ENCODE results near the gene CAMTA1. TPM values are rescaled to one million over a fixed set of nuclear protein-coding genes. Genes with fewer than 3 reads are reported as not detected.

Gene CAMTA1
- polyA plus RNA-seq, 5 donors: 41.0 to 56.5 (median 48.5) TPM

DNA sequence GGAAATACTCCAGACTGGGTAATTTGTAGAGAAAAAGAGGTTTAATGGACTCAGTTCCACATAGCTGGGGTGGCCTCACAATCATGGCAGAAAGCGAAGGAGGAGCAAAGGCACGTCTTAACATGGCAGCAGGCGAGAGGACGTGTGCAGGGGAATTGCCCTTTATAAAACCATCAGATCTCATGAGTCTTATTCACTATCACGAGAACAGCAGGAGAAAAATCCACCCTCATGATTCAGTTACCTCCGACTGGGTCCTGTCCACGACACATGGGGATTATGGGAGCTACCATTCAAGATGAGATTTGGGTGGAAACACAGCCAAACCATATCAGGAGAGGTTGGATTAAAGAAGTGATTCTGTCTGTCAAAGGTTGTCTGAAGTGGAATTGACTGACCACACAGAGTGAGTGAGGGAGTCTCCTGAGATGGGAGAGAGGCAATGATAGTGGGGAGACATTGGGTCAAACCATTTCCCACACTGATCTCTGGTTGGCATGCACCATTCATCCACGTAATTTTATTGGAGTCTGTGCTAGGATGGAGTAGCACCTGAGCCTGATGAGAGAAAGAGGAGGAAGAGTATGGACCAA, 927.6 kb downstream of the CAMTA1 start:
- DNase-seq: no peak

DNA sequence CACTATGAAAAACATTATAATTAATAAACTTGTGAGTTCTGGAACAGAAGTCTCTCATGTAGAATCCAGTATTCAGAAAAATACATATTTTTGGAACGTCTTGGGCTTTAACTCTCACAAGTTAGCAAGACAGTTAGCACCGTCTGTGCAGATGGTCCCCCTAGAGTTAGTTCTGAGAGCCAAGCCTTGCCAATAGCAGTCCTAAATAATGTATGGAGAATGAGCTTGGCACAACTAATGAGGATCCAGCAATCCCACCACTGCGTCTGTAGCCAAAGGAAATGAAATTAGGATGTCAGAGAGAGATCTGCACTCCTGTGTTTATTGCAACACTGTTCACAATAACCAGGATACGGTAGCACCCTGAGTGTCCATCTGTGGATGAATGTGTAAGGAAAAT, 931.3 kb downstream of the CAMTA1 start:
- DNase-seq: no peak

DNA sequence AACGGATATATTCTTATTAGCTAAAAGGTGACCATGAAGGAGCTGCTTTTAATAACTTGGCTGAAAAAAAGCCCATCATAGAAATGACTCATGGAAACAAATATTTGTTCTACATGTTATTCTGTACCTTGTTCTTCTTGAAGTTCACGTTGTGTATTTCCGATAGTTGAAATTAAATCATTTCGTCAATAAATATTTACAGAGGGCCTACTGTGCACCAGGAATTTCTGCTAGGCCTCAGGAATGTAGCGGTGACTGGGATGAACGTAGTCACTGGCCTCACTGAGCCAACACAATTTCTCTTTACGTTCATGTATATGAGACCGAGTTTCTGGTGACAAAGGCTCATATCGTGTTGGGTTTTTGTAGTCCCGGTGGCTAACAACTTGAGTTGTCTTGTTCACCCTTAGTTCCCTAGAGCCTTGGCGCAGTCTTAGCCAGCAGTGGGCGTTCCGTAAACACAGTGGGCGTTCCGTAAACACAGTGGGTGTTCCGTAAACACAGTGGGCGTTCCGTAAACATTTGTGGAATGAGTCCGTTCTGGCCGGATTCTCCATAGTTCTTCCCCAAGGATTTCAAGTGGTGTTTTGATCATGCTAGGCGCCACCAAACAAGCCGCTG, 932.6 kb downstream of the CAMTA1 start:
- no peak for DNase-seq

DNA sequence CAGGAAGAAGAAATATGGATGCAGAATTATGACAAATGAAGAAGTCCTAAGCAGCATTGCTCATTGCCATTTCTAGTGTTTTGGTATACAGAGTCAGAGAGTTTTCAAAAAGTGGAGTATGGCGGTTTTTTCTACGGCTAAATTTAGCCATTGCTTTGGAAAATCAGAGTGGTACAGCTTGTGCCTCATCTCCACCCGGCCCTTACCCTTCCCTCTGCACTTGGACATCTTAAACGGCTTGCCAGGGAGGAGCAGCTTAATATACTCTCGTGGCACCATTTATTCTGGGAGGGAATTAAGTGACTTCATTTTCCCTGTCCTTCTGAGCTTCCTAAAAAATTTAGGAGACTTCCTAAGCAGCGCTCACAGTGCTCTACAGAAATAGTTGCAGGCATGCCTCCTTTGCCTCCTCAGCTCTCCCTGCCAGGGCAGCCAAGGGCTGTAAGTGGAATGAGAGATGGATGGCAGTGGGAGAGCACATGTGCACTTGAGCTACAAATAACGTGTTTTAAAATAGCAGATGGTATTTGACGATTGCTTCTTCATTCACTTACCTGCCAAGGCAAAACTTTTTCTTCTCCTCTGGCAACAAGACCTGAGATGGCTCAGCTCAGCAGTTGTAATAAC, 934.3 kb downstream of the CAMTA1 start:
- no peak for DNase-seq

DNA sequence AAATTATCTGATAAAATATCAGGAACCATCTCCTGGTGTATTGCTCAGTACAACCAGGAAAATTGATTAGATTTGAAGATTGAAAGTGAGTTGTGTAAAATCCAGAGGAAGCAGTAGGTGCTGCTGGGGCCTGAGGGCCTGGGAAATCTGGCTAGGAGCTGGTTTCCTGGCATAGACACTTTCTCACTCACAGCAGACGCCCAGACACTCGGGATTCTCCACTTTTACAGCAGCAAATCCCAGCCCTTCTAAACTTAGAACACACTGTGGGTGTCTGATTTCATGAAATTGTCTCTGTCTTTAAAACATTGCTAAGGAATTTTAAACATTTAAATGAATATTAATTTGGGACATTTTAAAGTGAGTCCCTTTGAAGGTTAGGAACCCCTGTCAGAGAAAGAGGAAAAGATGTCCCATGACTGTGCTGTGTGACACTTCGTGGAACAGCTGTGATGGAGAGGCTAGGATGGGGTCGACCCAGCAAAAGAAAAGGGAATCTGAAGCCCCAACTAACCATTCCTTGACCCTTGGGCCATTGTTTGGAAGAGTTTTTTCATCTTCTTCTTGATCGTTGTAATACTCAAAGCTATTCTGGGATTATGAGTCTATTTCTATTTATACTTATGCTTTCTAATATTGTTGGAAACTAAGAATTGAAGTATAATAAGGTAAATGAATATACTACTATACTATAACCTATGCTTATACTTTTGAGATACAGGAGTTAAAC, 936.9 kb downstream of the CAMTA1 start:
- no peak for DNase-seq

DNA sequence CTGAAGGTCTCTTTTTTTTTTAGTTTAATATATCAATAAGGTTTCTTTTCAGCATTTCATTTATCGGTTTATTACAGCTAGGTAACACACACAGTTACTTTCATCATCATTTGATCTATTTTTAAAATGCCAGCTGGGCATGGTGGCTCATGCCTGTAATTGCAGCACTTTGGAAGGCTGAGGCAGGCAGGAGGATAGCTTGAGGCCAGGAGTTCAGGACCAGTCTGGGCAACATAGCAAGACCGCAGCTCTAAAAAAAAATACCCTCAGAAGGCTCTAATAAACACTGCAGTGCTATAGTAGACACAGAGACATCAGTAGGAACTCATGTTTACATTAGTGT, 937.4 kb downstream of the CAMTA1 start:
- DNase-seq: no peak

DNA sequence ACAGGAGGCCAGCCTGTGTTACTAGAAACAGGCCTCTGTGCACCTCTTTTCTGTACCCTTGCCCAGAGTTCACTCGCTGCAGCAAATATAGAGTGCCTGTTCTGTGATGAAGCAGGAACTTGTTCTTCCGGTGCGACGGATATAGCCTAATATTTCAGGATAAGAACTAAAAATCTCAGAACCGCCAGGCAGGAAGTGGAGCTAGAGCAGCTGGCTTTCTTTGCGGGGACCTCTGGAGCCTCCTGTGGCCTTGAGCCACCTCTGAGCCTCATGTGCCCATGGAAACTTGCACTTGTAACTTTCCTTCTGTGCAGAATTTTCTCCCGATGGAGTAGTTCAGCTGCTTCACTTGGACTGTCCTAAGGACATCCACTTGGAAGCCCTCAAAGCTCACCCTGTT, 941.4 kb downstream of the CAMTA1 start:
- no peak for DNase-seq

DNA sequence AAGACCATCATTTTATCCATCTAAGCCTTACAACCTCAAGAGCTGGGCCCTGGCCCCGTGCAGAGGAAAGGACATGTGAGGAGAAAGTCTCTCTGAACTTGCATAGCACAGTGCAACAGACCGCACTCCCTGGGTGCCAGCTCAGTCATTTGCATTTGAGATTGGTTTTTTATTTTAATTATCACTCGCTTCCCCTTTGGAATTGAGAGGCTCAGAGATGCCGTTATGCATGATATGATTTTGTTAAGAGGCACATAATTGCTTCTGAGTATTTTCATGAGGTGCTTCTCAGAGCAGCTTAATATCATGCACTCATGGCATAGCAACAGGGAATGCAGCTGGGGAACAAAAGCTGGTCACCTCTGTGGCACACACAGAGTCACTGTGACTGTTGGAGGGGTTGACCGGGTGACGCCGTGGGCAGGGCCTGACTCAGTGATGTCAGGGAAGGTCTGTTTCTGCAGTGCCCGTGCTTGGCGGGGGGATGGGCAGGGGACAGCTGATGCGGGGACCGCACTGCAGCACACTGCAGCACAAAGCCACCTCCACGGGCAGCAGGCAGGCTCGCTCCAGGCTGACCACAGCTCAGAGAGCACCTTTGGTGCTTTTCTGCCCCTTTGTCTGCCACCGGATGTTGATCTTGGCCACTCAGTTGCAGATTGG, 942.7 kb downstream of the CAMTA1 start:
- no peak for DNase-seq

DNA sequence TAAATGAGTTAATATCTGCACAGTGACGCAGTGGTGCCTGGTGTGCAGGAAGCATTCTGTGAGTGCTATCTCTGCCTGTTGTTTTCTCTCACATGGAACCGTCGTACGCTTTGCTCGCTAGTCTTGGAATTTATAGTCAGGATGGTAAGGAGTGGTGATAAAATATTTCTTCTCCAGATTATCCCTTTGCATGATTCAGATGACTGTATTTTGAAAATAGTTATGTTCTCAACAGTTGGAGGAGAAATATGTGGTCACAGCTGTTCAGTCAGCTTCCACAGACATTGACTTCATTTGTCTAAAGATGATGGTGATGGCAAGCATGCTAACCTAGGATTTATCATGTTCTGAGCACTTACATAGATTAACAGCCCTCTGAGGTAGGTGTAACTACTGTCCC, 944.5 kb downstream of the CAMTA1 start:
- no peak for DNase-seq

DNA sequence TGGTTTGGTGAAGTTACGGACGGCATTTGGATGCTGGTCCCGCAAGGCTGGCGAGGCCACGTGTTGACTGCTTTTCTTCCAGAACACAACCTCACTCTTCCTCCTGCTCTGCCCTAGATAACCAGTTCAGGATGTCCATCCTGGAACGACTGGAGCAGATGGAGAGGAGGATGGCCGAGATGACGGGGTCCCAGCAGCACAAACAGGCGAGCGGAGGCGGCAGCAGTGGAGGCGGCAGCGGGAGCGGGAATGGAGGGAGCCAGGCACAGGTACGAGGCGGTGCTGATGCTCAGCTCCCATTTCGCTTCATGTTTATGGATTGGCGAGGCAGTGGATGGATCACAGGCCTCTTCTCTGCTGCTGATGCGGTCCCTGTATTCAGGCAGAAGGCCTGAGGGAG, 947.1 kb downstream of the CAMTA1 start:
- no peak for DNase-seq

DNA sequence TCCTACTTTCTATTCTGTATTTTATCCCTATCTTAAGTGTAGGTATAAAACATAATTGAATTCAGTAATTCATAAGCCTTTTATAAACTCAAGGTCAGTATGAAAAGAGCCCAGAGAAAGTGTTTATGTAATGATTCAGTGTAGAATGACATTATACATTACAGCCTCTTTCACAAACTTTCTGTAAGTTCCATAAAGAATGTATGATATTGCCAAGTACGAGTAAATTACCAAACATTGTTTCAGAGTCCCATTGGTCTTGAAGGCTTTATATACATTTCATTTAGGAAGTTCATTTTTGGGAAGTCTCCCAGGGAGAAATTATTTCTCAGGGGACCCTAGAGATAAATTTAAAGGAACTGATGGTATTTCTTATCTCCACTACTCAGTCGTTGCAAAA, 948.0 kb downstream of the CAMTA1 start:
- DNase-seq: no peak

DNA sequence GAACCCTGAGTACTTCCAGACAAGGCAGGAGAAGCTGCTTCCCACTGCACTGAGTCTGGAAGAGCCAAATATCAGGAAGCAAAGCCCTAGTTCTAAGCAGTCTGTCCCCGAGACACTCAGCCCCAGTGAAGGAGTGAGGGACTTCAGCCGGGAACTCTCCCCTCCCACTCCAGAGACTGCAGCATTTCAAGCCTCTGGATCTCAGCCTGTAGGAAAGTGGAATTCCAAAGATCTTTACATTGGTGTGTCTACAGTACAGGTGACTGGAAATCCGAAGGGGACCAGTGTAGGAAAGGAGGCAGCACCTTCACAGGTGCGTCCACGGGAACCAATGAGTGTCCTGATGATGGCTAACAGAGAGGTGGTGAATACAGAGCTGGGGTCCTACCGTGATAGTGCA, 952.8 kb downstream of the CAMTA1 start:
- DNase-seq: no peak

DNA sequence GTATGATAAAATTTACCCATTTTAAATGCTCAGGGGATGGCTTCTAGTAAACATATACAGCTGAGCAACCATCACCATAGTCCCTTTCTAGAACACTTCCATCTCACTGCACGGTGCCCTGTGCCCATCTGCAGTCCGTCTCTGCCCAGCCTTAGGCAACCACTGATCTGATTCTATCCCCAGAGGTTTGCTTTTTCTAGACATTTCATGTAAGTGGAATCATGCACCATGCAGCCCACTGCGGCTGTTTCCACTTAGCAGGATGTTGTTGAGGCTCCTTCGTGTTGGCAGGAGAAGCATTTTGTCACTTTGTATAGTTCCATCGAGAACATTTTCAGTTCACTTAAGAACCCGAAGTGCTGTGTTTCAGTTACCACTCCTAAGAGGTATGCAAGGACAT, 958.1 kb downstream of the CAMTA1 start:
- DNase-seq: no peak

DNA sequence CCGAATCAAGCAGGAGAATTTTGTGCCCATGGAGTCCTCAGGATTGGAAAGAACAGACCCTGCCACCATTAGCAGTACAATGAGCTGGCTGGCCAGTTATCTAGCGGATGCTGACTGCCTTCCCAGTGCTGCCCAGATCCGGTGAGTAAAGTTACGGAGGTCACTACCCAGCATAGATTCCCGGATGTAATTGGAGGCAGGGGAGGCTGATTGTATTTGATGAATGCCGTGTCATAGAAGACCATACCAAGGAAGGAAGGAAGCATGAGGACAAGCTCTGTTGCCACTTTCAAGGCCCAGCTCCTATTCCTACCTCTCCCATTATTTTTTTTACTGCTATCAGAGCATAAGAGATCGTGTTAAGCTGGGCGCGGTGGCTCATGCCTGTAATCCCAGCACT, 959.6 kb downstream of the CAMTA1 start:
- DNase-seq: no peak

DNA sequence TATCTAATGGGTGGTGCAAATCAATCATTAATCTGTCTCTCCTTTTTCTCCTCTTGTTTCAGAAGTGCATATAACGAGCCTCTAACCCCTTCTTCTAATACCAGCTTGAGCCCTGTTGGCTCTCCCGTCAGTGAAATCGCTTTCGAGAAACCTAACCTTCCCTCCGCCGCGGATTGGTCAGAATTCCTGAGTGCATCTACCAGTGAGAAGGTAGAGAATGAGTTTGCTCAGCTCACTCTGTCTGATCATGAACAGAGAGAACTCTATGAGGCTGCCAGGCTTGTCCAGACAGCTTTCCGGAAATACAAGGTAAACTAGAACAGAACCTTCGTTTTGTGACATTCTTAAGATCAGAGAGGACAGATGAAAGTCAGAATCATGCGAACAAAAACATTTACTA, 960.5 kb downstream of the CAMTA1 start:
- no peak for DNase-seq

DNA sequence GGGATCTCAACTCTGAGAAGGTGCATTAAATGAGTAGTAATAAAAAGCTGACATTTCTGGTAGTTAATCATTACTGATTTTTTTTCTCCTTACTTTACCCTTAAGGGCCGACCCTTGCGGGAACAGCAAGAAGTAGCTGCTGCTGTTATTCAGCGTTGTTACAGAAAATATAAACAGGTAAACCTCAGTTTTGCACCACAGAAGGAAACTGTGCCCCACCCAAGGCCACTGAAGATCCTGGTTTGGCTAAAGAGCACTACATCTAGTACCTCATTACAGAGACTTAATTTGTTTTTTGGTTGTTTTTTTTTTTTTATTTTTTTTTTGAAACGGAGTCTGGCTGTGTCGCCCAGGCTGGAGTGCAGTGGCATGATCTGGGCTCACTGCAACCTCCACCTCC, 962.4 kb downstream of the CAMTA1 start:
- no peak for DNase-seq

DNA sequence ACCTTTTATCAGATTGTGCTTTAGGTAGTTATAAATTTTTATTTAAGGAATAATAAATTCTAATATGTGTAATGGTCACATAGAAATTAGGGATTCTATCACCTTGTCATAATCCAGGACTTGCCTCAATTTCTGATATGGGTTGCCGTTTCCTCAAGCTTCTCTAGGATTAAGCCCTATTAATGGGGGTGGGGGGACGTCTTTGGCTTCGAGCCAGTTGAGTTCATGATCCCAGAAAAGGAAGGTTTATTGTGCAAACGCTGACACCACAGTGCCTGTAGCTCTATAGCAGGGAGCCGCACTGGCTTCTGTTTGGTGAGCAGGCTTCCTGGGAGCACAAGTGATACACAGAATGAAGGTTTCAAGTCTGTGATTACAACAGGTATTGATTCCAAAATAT, 963.9 kb downstream of the CAMTA1 start:
- no peak for DNase-seq

DNA sequence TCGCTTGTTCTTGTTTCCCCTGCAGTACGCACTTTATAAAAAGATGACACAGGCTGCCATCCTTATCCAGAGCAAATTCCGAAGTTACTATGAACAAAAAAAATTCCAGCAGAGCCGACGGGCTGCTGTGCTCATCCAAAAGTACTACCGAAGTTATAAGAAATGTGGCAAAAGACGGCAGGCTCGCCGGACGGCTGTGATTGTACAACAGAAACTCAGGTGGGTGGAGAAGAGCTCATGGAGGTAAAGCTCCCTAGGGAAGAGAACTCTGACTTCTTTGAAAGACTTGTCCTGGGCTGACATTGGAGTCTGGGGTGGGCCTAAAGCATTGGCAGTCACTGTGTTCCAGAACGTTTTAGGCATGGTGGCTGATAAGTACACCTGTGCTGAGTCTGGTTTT, 965.9 kb downstream of the CAMTA1 start:
- DNase-seq: no peak

DNA sequence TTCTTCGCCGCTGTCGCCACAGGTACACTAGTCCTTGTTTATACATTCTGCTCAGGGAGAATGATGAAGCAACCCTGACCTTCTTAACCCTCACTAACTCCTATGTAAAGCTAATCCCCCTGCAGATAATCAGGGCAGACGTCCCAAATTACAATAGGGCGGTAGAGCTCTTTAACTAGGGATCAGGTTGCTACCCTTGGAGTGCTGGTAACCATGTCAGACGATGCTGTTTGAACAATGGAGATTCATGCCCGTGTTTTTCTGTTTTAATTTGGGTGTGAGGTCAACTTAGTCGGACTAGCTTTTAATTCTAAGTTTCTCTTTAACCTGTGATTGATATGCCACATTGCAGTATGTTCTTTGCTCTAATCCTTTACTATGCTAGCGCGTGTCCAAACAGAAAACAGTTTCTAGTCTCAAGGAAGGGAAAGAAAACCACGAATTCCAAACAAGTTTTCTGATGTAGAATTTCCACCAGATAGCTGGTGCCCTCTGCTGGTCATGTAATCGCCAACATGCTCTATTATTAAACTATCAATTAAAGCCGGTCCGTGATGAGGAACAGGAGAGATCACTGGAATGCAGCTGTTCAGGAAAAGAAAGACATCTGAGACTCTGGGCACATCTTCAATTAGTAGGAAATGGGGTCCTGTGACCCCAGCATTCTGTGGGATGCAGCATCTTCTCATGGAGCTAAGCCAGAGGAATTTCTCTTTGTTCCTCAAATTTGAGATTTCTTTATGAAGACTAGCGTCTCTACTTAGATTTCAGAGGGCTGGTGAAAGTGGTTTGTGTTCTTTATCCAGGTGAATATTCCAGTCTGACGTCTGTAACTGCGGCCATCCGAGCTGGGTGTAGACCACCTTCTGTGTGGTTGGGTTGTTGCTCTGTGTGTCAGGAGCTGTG, 967.5 kb downstream of the CAMTA1 start:
- peak; percentile 65 to 77 for DNase-seq

DNA sequence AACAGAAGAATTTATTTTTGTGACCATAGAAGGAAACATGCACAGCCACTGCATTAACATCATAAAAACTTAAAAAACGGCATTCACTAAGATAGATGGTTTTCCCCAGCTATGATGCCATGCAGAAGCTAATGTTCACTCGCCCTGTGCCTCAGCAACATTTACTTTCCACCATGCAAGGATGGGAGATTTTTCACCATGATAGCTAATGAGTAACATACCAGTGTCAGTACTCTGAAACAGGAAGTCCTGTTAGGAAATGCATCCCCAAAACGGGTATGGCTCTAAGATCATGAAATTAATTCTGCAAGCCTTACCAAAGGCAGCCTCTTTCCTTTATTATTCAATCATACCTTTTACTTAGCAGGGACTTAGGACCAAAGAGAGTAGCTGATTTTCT, 968.4 kb downstream of the CAMTA1 start:
- DNase-seq: no peak

DNA sequence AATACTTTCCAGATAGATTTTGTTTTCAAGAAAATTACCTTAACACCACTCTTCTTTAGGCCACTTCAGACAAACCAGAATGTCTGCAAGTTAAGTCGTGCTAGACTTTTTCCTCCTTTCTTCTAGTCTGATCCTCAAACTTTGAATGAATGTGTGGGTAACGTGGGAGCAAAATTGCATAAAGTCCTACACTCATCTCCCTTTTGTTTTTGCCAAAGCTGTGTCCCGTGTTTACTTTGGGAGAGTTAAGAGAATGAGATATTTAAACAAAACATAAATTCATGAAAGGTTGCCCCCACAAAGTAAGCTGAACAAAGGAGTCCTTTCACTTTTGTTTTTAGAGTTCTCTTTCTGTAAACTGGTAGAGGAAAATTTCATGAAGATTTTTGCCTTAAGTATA, 969.0 kb downstream of the CAMTA1 start:
- no peak for DNase-seq

DNA sequence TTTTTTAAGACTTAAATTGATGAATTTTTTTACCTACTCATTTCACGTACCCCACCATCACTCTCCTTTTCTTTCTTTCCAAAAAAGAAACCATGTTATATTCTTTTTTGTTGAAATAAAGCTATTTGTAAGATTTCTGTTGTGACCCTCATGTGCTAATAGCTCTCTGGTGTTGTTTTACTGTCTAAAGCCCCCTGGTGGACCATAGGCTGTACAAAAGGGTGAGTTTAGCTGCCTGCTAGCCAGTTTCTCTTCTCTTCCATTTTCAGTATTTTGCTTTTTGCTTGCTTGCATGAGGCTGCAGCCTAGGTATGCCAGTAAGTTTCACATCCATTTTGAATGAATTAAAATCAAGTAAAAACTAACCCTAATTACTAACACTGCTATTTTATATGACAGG, 970.2 kb downstream of the CAMTA1 start:
- no peak for DNase-seq
